K562 (cell line): ENCODE results near the gene RIOK3. TPM values are rescaled to one million over a fixed set of nuclear protein-coding genes. Genes with fewer than 3 reads are reported as not detected.

Experiments used
- CBX2 ChIP-seq: fragments of 200-600 bp; sonication (generic); IDR thresholded peaks from one replicate; pipeline ENCODE4 v1.6.1; 2012; ENCODE audit warnings: mild to moderate bottlenecking, low read length, inconsistent platforms; ENCODE audit not compliant: insufficient read depth, poor library complexity, severe bottlenecking
- CC2D1A ChIP-seq: fragments of 450-650 bp; IDR thresholded peaks from 2 replicates; pipeline ENCODE4 v1.6.1; 2017; ENCODE audit warnings: mild to moderate bottlenecking
- CXXC5 ChIP-seq: fragments of 250-450 bp; sonication (Bioruptor Pico); IDR thresholded peaks from 2 replicates; pipeline ENCODE4 v1.8.0; 2022; ENCODE audit warnings: inconsistent platforms, mild to moderate bottlenecking, moderate library complexity
- GABPB2 ChIP-seq: fragments of 250-450 bp; sonication (Bioruptor Pico); conservative IDR thresholded peaks from 2 replicates; pipeline ENCODE4 v1.5.1; 2021; ENCODE audit warnings: mild to moderate bottlenecking
- MEF2A ChIP-seq: IDR thresholded peaks from 2 replicates; pipeline ENCODE4 v1.6.1; 2011; ENCODE audit warnings: low read depth, mild to moderate bottlenecking, low read length, moderate library complexity; ENCODE audit not compliant: control insufficient read depth
- NFATC3 ChIP-seq: fragments of 450-650 bp; IDR thresholded peaks from 2 replicates; pipeline ENCODE4 v1.6.1; 2017; ENCODE audit warnings: mild to moderate bottlenecking
- NR1H2 ChIP-seq: sonication (generic); formaldehyde crosslinking; IDR thresholded peaks from 2 replicates; pipeline ENCODE4 v1.4.0; 2020; ENCODE audit warnings: mild to moderate bottlenecking, missing genetic modification reagents
- RAD51 ChIP-seq: fragments of 450-650 bp; IDR thresholded peaks from 2 replicates; pipeline ENCODE4 v1.7.1; 2016; ENCODE audit warnings: low read depth, mild to moderate bottlenecking, borderline replicate concordance
- SRF ChIP-seq, 2 experiments: fragments of 250-450, 450-650 bp in 1 of 2; sonication (Bioruptor Pico) in 1 of 2; sonication (generic) in 1 of 2; formaldehyde crosslinking; IDR thresholded peaks; 2 replicates each; pipeline versions ENCODE4 v1.5.0 to v1.5.1; 2020 to 2022; ENCODE audit warnings: mild to moderate bottlenecking in 1 of 2, missing genetic modification reagents in 1 of 2
- TAF1 ChIP-seq: IDR thresholded peaks from 2 replicates; pipeline ENCODE4 v1.6.1; 2011; ENCODE audit warnings: mild to moderate bottlenecking, low read length, moderate library complexity; ENCODE audit not compliant: insufficient read depth, control insufficient read depth, severe bottlenecking; ENCODE audit errors: extremely low read depth
- TRIM24 ChIP-seq, 2 experiments: fragments of 450-650 bp; IDR thresholded peaks; 2 replicates each; pipeline ENCODE4 v1.6.1; 2016
- WHSC1 ChIP-seq: IDR thresholded peaks from one replicate; pipeline ENCODE4 v1.6.1; 2012; ENCODE audit warnings: low read length, control low read depth, inconsistent platforms
- polyA plus RNA-seq, 8 experiments: library from polyadenylated mRNA; depleted of rRNA in 4 of 8; stranded (reverse) in 5 of 8; unstranded in 3 of 8; fragments of >200 nt; fragmentation: Nextera tagmentation in 2 of 8; fragmentation: Illumina TruSeq in 1 of 8; extraction: Ambion mirVana in 2 of 8; extraction: Trizol in 1 of 8; gene quantifications; 2 replicates each; pipeline versions ENCODE4 v1.2.1 to v1.2.3, GENCODE V29; 2011 to 2014; ENCODE audit warnings: inconsistent platforms in 1 of 8, missing spikeins in 1 of 8
- total RNA-seq, 7 experiments: library from RNA; depleted of rRNA in 6 of 7; stranded (reverse); fragments of >200 nt in 6 of 7; fragmentation: Illumina TruSeq in 2 of 7; extraction: Trizol in 2 of 7; gene quantifications; 2 replicates each; pipeline versions ENCODE4 v1.2.1 to v1.2.3, GENCODE V29; 2011 to 2021; ENCODE audit warnings: low replicate concordance in 1 of 7
- TF ChIP-seq, protein P1 (sequence below): sonication (generic); formaldehyde crosslinking; IDR thresholded peaks from 2 replicates; pipeline ENCODE4 v1.8.0; 2022; ENCODE audit warnings: mild to moderate bottlenecking, missing genetic modification reagents

RIOK3 gene
- total and polyA plus RNA-seq, 9 of the 15 experiments (the other 6 are each of a cell fraction or from before 2014, with no cell fraction given), result 21.4 to 89.5 (median 62.9) TPM

DNA sequence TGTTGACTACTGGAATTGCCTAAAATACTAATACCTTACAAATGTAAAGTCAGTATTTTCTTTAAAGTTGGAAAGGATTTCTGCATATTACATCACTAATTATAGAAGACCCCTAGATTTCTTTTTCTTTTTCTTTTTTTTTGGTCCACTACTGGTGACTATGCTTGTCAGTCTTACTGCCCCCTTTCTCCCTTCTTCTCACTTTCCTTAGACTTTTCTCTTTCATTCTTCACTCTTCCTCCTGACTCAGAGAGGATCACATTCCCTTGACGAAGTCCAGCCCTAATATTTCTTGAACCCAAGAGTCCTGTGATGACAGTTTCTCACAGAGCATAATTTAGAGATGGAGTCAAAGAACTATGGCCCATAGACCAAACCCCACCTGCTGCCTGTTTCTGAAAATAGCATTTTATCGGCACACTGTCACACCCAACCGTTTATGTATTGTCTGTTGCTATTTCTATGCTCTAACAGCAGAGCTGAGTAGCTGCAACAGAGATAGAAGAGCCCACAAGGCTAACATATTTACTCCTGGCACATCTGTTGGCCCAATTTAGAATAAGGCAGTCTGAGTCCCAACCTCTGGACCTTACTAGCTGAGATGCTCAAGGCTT, 40.6 kb upstream of the RIOK3 start (continued):
- TF ChIP-seq, protein P1, sequence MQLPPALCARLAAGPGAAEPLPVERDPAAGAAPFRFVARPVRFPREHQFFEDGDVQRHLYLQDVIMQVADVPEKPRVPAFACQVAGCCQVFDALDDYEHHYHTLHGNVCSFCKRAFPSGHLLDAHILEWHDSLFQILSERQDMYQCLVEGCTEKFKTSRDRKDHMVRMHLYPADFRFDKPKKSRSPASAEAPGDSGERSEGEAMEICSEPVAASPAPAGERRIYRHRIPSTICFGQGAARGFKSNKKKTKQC (CRISPR knock-in tag), result no peak
- peak; percentile 39 to 55; a peak in 2 of 4 replicates for TF ChIP-seq TRIM24 (IDR thresholded peaks at IDR 0.05)
- no peak for TF ChIP-seq RAD51
- TF ChIP-seq CBX2, result no peak
- TF ChIP-seq SRF (CRISPR knock-in tag; IDR thresholded peaks at IDR 0.05), result no peak
- no peak for TF ChIP-seq NFATC3
- TF ChIP-seq TAF1, result no peak
- no peak for TF ChIP-seq NR1H2 (CRISPR knock-in tag)
- no peak for TF ChIP-seq WHSC1
- no peak for TF ChIP-seq MEF2A
- TF ChIP-seq CXXC5 (CRISPR knock-in tag), result no peak
- TF ChIP-seq GABPB2, result no peak
- TF ChIP-seq CC2D1A, result 0 out of 2 replicates have a peak, but pooled peaks have one; percentile 1
